Measurements from ENCODE around the gene PRRT4. TPM values are rescaled to one million over a fixed set of nuclear protein-coding genes. Genes with fewer than 3 reads are reported as not detected.

The PRRT4 gene
- total RNA-seq, 1 experiment from 2014 or later = 0.26 TPM

- no peaks in the 10 kb centered on the region for H3K9me3 ChIP-seq (ENCODE audit: insufficient read depth, low read depth)
- DNase-seq = no peak
- intact Hi-C loops (cut with micrococcal nuclease; ENCODE audit: unreplicated experiment) = no loop called here
- no peak overlapping the region for H3K4me3 ChIP-seq
- H3F3A ChIP-seq (ENCODE audit: insufficient read depth, low read depth) = peaks cover 15% of the 10 kb centered on the region; the same call in 1 of the 2 replicates
- H3K9me2 ChIP-seq (ENCODE audit: insufficient read depth) = no peaks in the 10 kb centered on the region
- H3K79me2 ChIP-seq (ENCODE audit: low read depth) = peaks cover 28% of the 10 kb centered on the region
- peaks cover 14% of the 10 kb centered on the region for H4K20me1 ChIP-seq (ENCODE audit: insufficient read depth)
- H2AFZ ChIP-seq = no peak overlapping the region
- H3K4me1 ChIP-seq (replicated peaks; ENCODE audit: insufficient read depth) = peaks cover 16% of the 10 kb centered on the region
- H3K36me3 ChIP-seq (ENCODE audit: low read depth) = peaks cover 9% of the 10 kb centered on the region; the same call in 1 of the 2 replicates
- no TSS peak for BruUV-seq (replicated peaks)
- CTCF ChIA-PET = interaction anchor here (0.6 to 1.4 kb wide), 5 partner anchors 25 to 823 kb away, joined by 3 to 6 read pairs (median 4); no protein-coding TSS in a partner anchor
- H3K27ac ChIP-seq = no peak overlapping the region
- POLR2A ChIA-PET (ENCODE audit: unreplicated experiment) = no interaction called here
- TF ChIP-seq, protein P1, sequence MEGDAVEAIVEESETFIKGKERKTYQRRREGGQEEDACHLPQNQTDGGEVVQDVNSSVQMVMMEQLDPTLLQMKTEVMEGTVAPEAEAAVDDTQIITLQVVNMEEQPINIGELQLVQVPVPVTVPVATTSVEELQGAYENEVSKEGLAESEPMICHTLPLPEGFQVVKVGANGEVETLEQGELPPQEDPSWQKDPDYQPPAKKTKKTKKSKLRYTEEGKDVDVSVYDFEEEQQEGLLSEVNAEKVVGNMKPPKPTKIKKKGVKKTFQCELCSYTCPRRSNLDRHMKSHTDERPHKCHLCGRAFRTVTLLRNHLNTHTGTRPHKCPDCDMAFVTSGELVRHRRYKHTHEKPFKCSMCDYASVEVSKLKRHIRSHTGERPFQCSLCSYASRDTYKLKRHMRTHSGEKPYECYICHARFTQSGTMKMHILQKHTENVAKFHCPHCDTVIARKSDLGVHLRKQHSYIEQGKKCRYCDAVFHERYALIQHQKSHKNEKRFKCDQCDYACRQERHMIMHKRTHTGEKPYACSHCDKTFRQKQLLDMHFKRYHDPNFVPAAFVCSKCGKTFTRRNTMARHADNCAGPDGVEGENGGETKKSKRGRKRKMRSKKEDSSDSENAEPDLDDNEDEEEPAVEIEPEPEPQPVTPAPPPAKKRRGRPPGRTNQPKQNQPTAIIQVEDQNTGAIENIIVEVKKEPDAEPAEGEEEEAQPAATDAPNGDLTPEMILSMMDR (conservative IDR thresholded peaks at IDR 0.05) = no peak
- no peak for TF ChIP-seq EZH2 (IDR thresholded peaks at IDR 0.05; ENCODE audit: low read depth)
- no peaks in the 10 kb centered on the region for H3K27me3 ChIP-seq (ENCODE audit: insufficient read depth, low read depth)
- H3K4me2 ChIP-seq = no peak overlapping the region
Measured at GRCh38 chr7:128399991-128400390, 38.5 kb upstream of the PRRT4 start.

- POLR2A ChIA-PET (ENCODE audit: unreplicated experiment) = no interaction called here
- no TSS peak for BruUV-seq (replicated peaks)
- CTCF ChIA-PET = interaction anchor here (1.2 to 1.4 kb wide), 2 partner anchors 10 to 62 kb away, joined by 4 read pairs; no protein-coding TSS in a partner anchor
Measured at GRCh38 chr7:128398841-128399135, 37.3 kb upstream of the PRRT4 start.

GRCh38 chr7:128398016-128398840 lies 36.7 kb upstream of the PRRT4 start:
- BruUV-seq (replicated peaks) = no TSS peak
- Histone ChIP-seq H3K4me3 (no peak overlapping the region), H3K36me3 (ENCODE audit: low read depth) (peaks cover 9% of the 10 kb centered on the region; the same call in 1 of the 2 replicates), H2AFZ (no peak overlapping the region), H3K9me2 (ENCODE audit: insufficient read depth) (no peaks in the 10 kb centered on the region), H3K27ac (no peak overlapping the region), H3K27me3 (ENCODE audit: insufficient read depth, low read depth) (no peaks in the 10 kb centered on the region), H3K9me3 (ENCODE audit: insufficient read depth, low read depth) (no peaks in the 10 kb centered on the region), H4K20me1 (ENCODE audit: insufficient read depth) (no peaks in the 10 kb centered on the region), H3K4me2 (no peak overlapping the region), H3K4me1 (replicated peaks; ENCODE audit: insufficient read depth) (no peaks in the 10 kb centered on the region), H3K79me2 (ENCODE audit: low read depth) (peaks cover 10% of the 10 kb centered on the region; the same call in 1 of the 2 replicates), H3F3A (ENCODE audit: insufficient read depth, low read depth) (peaks cover 13% of the 10 kb centered on the region; the same call in 1 of the 2 replicates)
- POLR2A ChIA-PET (ENCODE audit: unreplicated experiment) = no interaction called here
- TF ChIP-seq EZH2 (IDR thresholded peaks at IDR 0.05; ENCODE audit: low read depth) = no peak
- TF ChIP-seq, protein P1 (conservative IDR thresholded peaks at IDR 0.05) = peak; percentile 92
- DNase-seq = peak in 1 of 2 experiments; percentile 68
- intact Hi-C loops (cut with micrococcal nuclease; ENCODE audit: unreplicated experiment) = loop anchor here (1.0 kb wide), 2 partner anchors 27 to 63 kb away; no protein-coding TSS in a partner anchor
- CTCF ChIA-PET = interaction anchor here (0.6 to 1.4 kb wide), 4 partner anchors 10 to 62 kb away, joined by 3 to 4 read pairs (median 4); no protein-coding TSS in a partner anchor

More at GRCh38 chr7:128398841-128399135, 37.3 kb upstream of the PRRT4 start:
- peaks cover 16% of the 10 kb centered on the region for H3K79me2 ChIP-seq (ENCODE audit: low read depth)
- H3K4me3 ChIP-seq = no peak overlapping the region
- H3K9me3 ChIP-seq (ENCODE audit: insufficient read depth, low read depth) = no peaks in the 10 kb centered on the region
- H3K36me3 ChIP-seq (ENCODE audit: low read depth) = peaks cover 9% of the 10 kb centered on the region; the same call in 1 of the 2 replicates
- H3K27ac ChIP-seq = no peak overlapping the region
- no peaks in the 10 kb centered on the region for H3K9me2 ChIP-seq (ENCODE audit: insufficient read depth)
- H3K4me2 ChIP-seq = no peak overlapping the region
- peaks cover 13% of the 10 kb centered on the region; the same call in 1 of the 2 replicates for H3F3A ChIP-seq (ENCODE audit: insufficient read depth, low read depth)
- TF ChIP-seq, protein P1 (conservative IDR thresholded peaks at IDR 0.05) = peak; percentile 49; the same call in 1 of the 2 replicates
- TF ChIP-seq EZH2 (IDR thresholded peaks at IDR 0.05; ENCODE audit: low read depth) = no peak
- H4K20me1 ChIP-seq (ENCODE audit: insufficient read depth) = peaks cover 2% of the 10 kb centered on the region; the same call in 1 of the 2 replicates
- intact Hi-C loops (cut with micrococcal nuclease; ENCODE audit: unreplicated experiment) = loop anchor here (1.0 kb wide), 2 partner anchors 27 to 63 kb away; no protein-coding TSS in a partner anchor
- DNase-seq = no peak
- H3K27me3 ChIP-seq (ENCODE audit: insufficient read depth, low read depth) = no peaks in the 10 kb centered on the region
- H3K4me1 ChIP-seq (replicated peaks; ENCODE audit: insufficient read depth) = peaks cover 4% of the 10 kb centered on the region
- H2AFZ ChIP-seq = no peak overlapping the region

All from PC-9 (cell line).